Stimulated activated memory B cell treated with anti-CD40 and anti-IgM and Interleukin-4, amounts not matched to agents 10 μg/mL and 1 μg/mL and 100 μg/mL, for 72 hours (primary cell): ENCODE measurements around the gene CACNG7.

ENCODE experiments used
- ATAC-seq: fragments of 150-1000 bp; cut with Tn5 transposase; 2 replicates; pipeline ENCODE4 v1.10.0; 2021
- H3K27ac Mint-ChIP-seq: one replicate; pipeline ENCODE4 v1.8.0; 2022; ENCODE audit warnings: mild to moderate bottlenecking, mixed read lengths
- H3K27me3 Mint-ChIP-seq: one replicate; pipeline ENCODE4 v1.8.0; 2022; ENCODE audit warnings: mixed read lengths
- H3K36me3 Mint-ChIP-seq: one replicate; pipeline ENCODE4 v1.8.0; 2022; ENCODE audit warnings: mixed read lengths
- H3K4me1 Mint-ChIP-seq: one replicate; pipeline ENCODE4 v1.8.0; 2022; ENCODE audit warnings: mixed read lengths
- H3K4me3 Mint-ChIP-seq: one replicate; pipeline ENCODE4 v1.8.0; 2022; ENCODE audit warnings: mild to moderate bottlenecking, moderate library complexity, mixed read lengths
- H3K9me3 Mint-ChIP-seq: one replicate; pipeline ENCODE4 v1.8.0; 2022; ENCODE audit warnings: mixed read lengths

CACNG7 gene

GRCh38 chr19:53969366-53969765 is 60.3 kb downstream of the CACNG7 start:
- ATAC-seq: no peak
- Mint-ChIP-seq H3K4me1 (no peaks in the 10 kb centered on the region), H3K9me3 (peaks cover 8% of the 10 kb centered on the region), H3K27me3 (peaks cover 34% of the 10 kb centered on the region), H3K4me3 (no peak overlapping the region), H3K27ac (no peak overlapping the region), H3K36me3 (peaks cover 3% of the 10 kb centered on the region)

GRCh38 chr19:53971673-53972072 is 62.6 kb downstream of the CACNG7 start:
- H3K9me3 Mint-ChIP-seq: peaks cover 6% of the 10 kb centered on the region
- no peak overlapping the region for H3K4me3 Mint-ChIP-seq
- ATAC-seq: no peak
- H3K36me3 Mint-ChIP-seq: no peaks in the 10 kb centered on the region
- H3K27ac Mint-ChIP-seq: no peak overlapping the region
- H3K27me3 Mint-ChIP-seq: peaks cover 23% of the 10 kb centered on the region
- no peaks in the 10 kb centered on the region for H3K4me1 Mint-ChIP-seq

GRCh38 chr19:53977429-53977990 is 68.4 kb downstream of the CACNG7 start:
- peaks cover 63% of the 10 kb centered on the region for H3K27me3 Mint-ChIP-seq

DNA sequence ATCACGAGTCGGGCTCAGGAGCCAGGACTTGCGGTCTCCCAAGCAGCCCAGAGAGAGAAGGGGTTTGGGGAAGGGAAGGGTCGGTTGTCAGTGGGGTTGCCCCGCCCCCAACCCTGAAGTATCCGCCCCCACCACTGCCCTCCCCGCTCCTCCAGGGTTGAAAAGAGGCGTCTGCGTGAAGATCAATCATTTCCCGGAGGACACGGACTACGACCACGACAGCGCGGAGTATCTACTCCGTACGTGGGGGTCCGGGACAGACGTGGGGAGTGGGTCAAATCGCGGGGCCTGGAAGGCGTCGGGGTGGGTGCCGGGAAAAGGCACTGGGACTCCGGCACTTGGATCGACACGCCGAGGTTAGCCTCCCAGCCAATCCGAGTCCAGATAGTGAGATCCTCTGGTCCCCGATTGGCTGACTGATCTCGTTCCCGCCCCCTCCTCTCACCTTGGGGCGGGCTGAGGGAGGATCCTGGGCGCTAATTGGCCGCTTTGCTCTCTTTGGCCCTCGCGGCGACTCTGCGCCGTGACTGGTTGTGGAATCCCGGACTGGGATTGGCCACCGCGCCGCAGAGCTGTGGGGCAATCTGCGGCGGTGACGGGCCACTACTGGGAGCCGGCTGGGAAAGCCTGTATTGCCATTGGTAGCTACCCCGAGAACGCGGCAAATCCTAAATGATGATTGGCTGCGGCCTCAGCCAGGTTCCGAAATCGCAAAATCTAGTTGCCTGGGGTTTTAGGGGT is 69.1 kb downstream of the CACNG7 start:
- no peak for ATAC-seq
- Mint-ChIP-seq H3K4me1 (peaks cover 7% of the 10 kb centered on the region), H3K27ac (no peak overlapping the region), H3K27me3 (peaks cover 63% of the 10 kb centered on the region), H3K9me3 (peaks cover 27% of the 10 kb centered on the region), H3K4me3 (peak overlapping the region; percentile 32), H3K36me3 (peaks cover 22% of the 10 kb centered on the region)

More at GRCh38 chr19:53977429-53977990, 68.4 kb downstream of the CACNG7 start:
- H3K4me1 Mint-ChIP-seq: peaks cover 7% of the 10 kb centered on the region
- peak overlapping the region; percentile 32 for H3K4me3 Mint-ChIP-seq
- H3K9me3 Mint-ChIP-seq: peaks cover 27% of the 10 kb centered on the region
- peaks cover 22% of the 10 kb centered on the region for H3K36me3 Mint-ChIP-seq
- no peak overlapping the region for H3K27ac Mint-ChIP-seq
- ATAC-seq: peak; percentile 73

DNA sequence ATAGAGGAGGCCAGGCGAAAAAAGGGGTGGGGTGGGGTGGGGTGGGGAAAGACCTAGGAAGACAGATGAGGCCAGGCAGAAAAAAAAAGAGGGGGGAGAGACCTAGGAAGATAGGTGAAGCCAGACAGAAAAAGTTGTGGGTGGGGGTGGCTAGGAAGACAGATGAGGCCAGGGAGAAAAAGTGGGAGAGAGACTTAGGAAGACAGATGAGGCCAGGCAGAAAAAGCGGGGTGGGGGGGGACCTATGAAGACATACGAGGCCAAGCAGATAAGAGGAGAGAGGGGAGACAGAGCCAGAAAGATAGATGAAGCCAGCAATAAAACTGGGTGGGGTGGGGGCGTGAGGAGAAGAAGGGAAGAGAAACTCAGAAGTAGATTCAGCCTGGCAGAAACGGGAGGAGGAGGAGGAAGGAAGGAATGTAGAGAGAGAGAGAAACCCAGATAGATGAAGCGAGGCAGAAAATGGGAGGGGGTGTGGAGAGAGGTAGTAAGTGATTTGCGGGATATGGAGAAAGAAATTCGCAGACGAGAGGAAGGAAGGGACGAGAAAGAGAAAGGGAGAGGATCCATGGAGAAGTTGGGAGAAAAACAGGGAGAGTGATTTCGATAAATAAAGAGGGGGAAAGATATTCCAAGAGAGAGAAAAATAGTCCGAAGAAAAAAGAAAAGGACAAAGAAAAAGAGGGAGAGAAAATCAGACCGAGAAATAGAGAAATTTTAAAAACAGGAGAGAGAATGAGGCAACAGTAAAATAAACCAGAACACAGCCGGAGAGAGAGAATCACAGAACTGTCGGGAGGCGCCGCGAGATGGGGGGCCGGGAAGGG is 70.1 kb downstream of the CACNG7 start:
- Mint-ChIP-seq H3K27me3 (peaks cover 63% of the 10 kb centered on the region), H3K36me3 (peaks cover 22% of the 10 kb centered on the region), H3K9me3 (peaks cover 27% of the 10 kb centered on the region), H3K27ac (no peak overlapping the region), H3K4me1 (peaks cover 7% of the 10 kb centered on the region), H3K4me3 (no peak overlapping the region)
- no peak for ATAC-seq

- no peak for ATAC-seq
- Mint-ChIP-seq H3K27me3 (peaks cover 60% of the 10 kb centered on the region), H3K9me3 (peaks cover 27% of the 10 kb centered on the region), H3K27ac (no peak overlapping the region), H3K4me1 (peaks cover 7% of the 10 kb centered on the region), H3K36me3 (peaks cover 22% of the 10 kb centered on the region), H3K4me3 (no peak overlapping the region)
Observed at GRCh38 chr19:53980539-53981375, 71.7 kb downstream of the CACNG7 start.

DNA sequence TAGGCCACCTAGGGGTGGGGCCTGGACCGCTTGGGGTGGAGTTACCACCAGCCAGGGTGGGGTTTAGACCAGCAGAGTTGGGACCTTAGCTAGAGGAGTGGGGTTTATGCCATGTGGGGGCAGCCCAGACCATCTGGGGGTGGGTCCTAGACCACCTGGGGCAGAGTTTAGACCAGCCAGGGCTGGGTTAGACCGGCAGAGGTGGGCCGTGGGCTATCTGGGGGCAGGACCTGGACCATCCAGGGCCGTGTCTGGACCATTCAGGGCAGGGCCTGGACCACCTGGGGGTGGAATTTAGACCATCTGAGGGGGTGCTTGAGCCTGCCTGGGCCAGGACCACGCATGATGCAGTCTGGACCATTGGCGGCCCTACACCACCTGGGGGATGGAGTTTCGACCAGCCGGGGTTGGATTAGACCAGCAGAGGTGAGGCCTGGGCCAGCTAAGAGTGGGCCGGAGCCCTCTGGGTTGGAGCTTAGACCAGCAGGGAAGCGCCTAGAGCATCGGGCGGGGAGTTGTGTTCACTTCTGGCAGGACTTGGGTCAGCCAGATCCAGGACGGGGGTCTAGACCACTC is 72.4 kb downstream of the CACNG7 start:
- H3K27me3 Mint-ChIP-seq: peaks cover 53% of the 10 kb centered on the region
- peaks cover 22% of the 10 kb centered on the region for H3K36me3 Mint-ChIP-seq
- no peak overlapping the region for H3K27ac Mint-ChIP-seq
- peaks cover 24% of the 10 kb centered on the region for H3K9me3 Mint-ChIP-seq
- H3K4me1 Mint-ChIP-seq: peaks cover 7% of the 10 kb centered on the region
- H3K4me3 Mint-ChIP-seq: no peak overlapping the region
- ATAC-seq: no peak

DNA sequence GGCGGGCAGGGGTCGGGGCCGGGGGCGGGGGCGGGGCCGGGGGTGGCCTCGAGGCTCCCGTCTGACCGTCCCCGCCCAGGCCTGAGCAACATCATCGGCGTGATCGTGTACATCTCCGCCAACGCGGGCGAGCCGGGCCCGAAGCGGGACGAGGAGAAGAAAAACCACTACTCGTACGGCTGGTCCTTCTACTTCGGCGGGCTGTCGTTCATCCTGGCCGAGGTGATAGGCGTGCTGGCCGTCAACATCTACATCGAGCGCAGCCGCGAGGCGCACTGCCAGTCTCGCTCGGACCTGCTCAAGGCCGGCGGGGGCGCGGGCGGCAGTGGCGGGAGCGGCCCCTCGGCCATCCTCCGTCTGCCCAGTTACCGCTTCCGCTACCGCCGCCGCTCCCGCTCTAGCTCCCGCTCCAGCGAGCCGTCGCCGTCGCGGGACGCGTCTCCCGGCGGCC is 72.9 kb downstream of the CACNG7 start:
- Mint-ChIP-seq H3K27me3 (peaks cover 47% of the 10 kb centered on the region), H3K4me3 (no peak overlapping the region), H3K4me1 (peaks cover 7% of the 10 kb centered on the region), H3K9me3 (peaks cover 23% of the 10 kb centered on the region), H3K36me3 (peaks cover 22% of the 10 kb centered on the region), H3K27ac (no peak overlapping the region)
- no peak for ATAC-seq

DNA sequence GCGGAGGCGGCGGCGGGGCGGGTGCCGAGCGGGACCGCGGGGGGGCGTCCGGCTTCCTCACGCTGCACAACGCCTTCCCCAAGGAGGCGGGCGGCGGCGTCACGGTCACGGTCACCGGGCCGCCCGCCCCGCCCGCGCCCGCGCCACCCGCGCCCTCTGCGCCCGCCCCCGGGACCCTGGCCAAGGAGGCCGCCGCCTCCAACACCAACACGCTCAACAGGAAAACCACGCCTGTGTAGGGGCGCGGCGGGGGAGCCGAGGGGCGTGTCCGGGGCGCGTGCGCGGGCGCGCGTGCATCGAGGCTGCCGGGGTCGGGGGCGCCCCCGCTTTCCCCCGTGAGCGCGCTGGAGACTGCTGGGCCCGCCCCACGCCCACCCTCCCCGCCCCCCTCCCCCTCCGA is 73.5 kb downstream of the CACNG7 start:
- H3K9me3 Mint-ChIP-seq: peaks cover 20% of the 10 kb centered on the region
- peak; percentile 31 for ATAC-seq
- peaks cover 42% of the 10 kb centered on the region for H3K27me3 Mint-ChIP-seq
- peaks cover 22% of the 10 kb centered on the region for H3K36me3 Mint-ChIP-seq
- H3K4me1 Mint-ChIP-seq: peaks cover 3% of the 10 kb centered on the region
- H3K4me3 Mint-ChIP-seq: no peak overlapping the region
- H3K27ac Mint-ChIP-seq: no peak overlapping the region

GRCh38 chr19:53983457-53984289 is 74.6 kb downstream of the CACNG7 start:
- H3K27me3 Mint-ChIP-seq: peaks cover 31% of the 10 kb centered on the region
- H3K27ac Mint-ChIP-seq: no peak overlapping the region
- no peaks in the 10 kb centered on the region for H3K4me1 Mint-ChIP-seq
- peaks cover 21% of the 10 kb centered on the region for H3K36me3 Mint-ChIP-seq
- ATAC-seq: no peak
- H3K9me3 Mint-ChIP-seq: peaks cover 19% of the 10 kb centered on the region
- no peak overlapping the region for H3K4me3 Mint-ChIP-seq

- H3K36me3 Mint-ChIP-seq: peaks cover 3% of the 10 kb centered on the region
- H3K27me3 Mint-ChIP-seq: peaks cover 19% of the 10 kb centered on the region
- H3K4me1 Mint-ChIP-seq: no peaks in the 10 kb centered on the region
- no peak for ATAC-seq
- peaks cover 7% of the 10 kb centered on the region for H3K9me3 Mint-ChIP-seq
- H3K4me3 Mint-ChIP-seq: no peak overlapping the region
- H3K27ac Mint-ChIP-seq: no peak overlapping the region
Observed at GRCh38 chr19:53985863-53986262, 76.8 kb downstream of the CACNG7 start.

DNA sequence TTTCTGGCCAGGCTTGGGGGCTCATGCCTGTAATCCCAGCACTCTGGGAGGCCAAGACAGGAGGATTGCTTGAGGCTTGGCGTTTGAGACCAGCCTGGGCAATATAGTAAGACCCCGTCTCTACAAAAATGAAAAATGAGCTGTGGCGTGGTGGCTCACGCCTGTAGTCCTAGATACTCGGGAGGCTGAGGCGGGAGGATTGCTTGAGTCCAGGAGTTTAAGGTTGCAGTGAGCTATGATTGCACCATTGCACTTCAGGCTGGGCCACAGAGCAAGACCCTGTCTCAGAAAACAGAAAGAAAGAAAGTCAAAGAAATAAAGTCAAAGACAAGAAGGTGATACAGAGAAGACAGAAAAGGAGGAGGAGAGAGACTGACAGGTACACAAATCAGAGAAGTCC is 79.9 kb downstream of the CACNG7 start:
- no peak for ATAC-seq
- Mint-ChIP-seq H3K27ac (no peak overlapping the region), H3K27me3 (peaks cover 30% of the 10 kb centered on the region), H3K9me3 (peaks cover 4% of the 10 kb centered on the region), H3K4me1 (peaks cover 6% of the 10 kb centered on the region), H3K36me3 (no peaks in the 10 kb centered on the region), H3K4me3 (no peak overlapping the region)

GRCh38 chr19:53989600-53990533 is 80.8 kb downstream of the CACNG7 start:
- H3K4me3 Mint-ChIP-seq: no peak overlapping the region
- H3K36me3 Mint-ChIP-seq: peaks cover 4% of the 10 kb centered on the region
- peaks cover 39% of the 10 kb centered on the region for H3K27me3 Mint-ChIP-seq
- H3K4me1 Mint-ChIP-seq: peaks cover 6% of the 10 kb centered on the region
- ATAC-seq: peak; percentile 17
- H3K9me3 Mint-ChIP-seq: peaks cover 4% of the 10 kb centered on the region
- H3K27ac Mint-ChIP-seq: no peak overlapping the region
